ENCODE data around the gene SLC25A10.
A peak's percentile ranks its signal among the peaks of the same experiment; 100 is the strongest.

SLC25A10 gene

GRCh38 chr17:81687770-81688541, 24.1 kb upstream of the SLC25A10 start:
- no peak for DNase-seq

GRCh38 chr17:81688616-81689015, 23.5 kb upstream of the SLC25A10 start:
- no peak for DNase-seq

- DNase-seq, result no peak
These were observed 22.0 kb upstream of the SLC25A10 start for GRCh38 chr17:81690066-81690465.

- DNase-seq, result no peak
These were observed 21.5 kb upstream of the SLC25A10 start for GRCh38 chr17:81690549-81690948.

- no peak for DNase-seq
These were observed 20.9 kb upstream of the SLC25A10 start for GRCh38 chr17:81691196-81691595.

- DNase-seq, result no peak
These were observed 20.5 kb upstream of the SLC25A10 start for GRCh38 chr17:81691608-81692007.

- DNase-seq, result no peak
These were observed 18.4 kb upstream of the SLC25A10 start for GRCh38 chr17:81693509-81694210.

- no peak for DNase-seq
These were observed 17.3 kb upstream of the SLC25A10 start for GRCh38 chr17:81694810-81695209.

GRCh38 chr17:81695211-81695610, 16.9 kb upstream of the SLC25A10 start:
- no peak for DNase-seq

GRCh38 chr17:81695801-81696200, 16.3 kb upstream of the SLC25A10 start:
- DNase-seq, result no peak

GRCh38 chr17:81696218-81696941, 15.7 kb upstream of the SLC25A10 start:
- DNase-seq, result no peak

GRCh38 chr17:81697261-81698044, 14.6 kb upstream of the SLC25A10 start:
- no peak for DNase-seq

- no peak for DNase-seq
These were observed 11.5 kb upstream of the SLC25A10 start for GRCh38 chr17:81700353-81701287.

- DNase-seq, result no peak
These were observed 10.6 kb upstream of the SLC25A10 start for GRCh38 chr17:81701288-81702071.

- peak; percentile 98 for DNase-seq
These were observed 8.9 kb upstream of the SLC25A10 start, which contains the start of gene MRPL12 for GRCh38 chr17:81702934-81703746. TSS of gene MRPL12 (plus strand) at chr17:81703367. CDS start at chr17:81703502, 135 bp downstream.

GRCh38 chr17:81703747-81704654, 8.1 kb upstream of the SLC25A10 start:
- no peak for DNase-seq

GRCh38 chr17:81705518-81706231, 6.4 kb upstream of the SLC25A10 start:
- no peak for DNase-seq

- DNase-seq, result no peak
These were observed 5.9 kb upstream of the SLC25A10 start for GRCh38 chr17:81706232-81706611.
